Urothelium cell line (cell line): ENCODE results near the gene MAP3K12.
"Not testable (repeated sequence)": the region's sequence is repeated elsewhere in the genome, so short reads cannot be mapped to it uniquely, and the experiment has no call there.

Source experiments
- DNase-seq: peaks from one replicate; pipeline ENCODE4 v3.0.0; 2011; ENCODE audit warnings: low spot score, mixed read lengths
- FAIRE-seq: peaks from 2 replicates; lab custom pipeline; 2011; peaks lifted over from hg19 to GRCh38; lab: Jason Lieb, UNC

Gene MAP3K12

DNA sequence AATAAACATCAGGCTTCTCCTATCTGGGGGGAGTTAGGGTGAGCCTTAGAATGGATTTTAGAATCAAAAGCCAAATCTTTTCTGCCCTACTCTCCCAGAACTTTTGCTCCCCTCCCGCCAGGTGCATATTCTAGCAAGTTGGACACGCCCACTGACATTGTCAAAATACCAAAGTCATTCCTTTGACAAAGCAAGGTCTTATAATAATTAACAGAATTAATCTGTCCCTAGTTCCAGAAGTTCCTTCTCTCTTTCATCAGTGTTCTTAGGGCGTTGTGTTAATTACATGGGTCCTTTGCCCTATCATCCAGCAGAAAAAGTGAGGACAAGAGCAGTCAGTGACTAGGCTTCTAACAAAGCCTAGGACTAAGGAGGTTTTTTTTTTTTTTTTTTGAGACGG, 55.3 kb downstream of the MAP3K12 start:
- DNase-seq (no peak), FAIRE-seq (no peak)

DNA sequence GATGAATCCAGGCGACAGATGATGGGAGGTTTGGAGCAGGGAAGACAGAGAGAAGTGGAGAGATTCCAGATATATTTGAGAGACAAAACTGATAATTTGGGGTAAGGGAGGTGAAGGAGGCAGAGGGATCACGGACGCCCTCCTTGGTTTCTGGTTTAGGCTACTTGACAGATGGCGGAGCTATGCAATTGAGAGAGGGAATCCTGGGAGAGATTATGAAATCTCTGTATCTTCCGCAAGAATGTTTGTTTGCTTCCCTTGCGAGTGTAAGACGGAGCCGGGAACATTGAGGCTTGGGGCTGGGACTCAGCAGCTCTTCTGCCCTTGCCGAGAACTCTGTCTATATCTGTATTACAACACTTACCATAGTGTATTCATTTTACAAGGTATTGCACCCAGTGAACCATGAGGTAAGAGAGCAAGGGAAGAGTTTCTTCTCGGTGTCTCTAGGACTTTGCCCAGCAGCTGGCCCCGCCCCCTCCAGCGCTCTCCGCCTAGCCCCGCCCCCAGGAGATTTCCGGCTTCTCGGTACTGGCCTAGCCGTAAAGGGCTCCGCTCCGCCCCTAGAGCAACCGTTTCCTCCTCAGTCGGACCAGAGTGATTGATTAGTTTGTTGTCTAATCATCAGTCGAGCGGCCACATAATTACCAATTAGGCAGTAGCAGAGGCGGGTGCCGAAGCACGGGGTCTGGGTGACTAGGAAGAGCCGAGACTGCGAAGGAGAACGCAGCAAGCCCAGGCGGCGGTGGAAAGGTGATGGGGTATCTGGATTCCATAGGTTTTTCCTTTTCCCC, 58.0 kb downstream of the MAP3K12 start, which contains the start of gene PRR13:
TSS of gene PRR13 (plus strand) at position 695 of the 794 bp plus-strand sequence. CDS start 981 bp downstream, outside the sequence.
- FAIRE-seq (no peak), DNase-seq (peak; percentile 97)

DNA sequence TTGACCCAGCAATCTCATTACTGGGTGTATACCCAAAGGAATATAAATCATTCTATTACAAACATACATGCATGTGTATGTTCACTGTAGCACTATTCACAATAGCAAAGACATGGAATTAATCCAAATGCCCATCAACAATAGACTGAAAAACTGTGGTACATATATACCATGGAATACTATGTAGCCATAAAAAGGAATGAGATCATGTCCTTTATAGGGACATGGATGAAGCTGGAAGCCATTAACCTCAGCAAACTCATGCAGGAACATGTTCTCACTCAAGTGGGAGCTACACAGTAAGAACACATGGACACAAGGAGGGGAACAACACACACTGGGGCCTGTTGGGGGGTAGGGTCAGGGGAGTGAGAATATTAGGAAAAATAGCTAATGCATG, 59.7 kb downstream of the MAP3K12 start:
- not testable (repeated sequence) for DNase-seq, FAIRE-seq

DNA sequence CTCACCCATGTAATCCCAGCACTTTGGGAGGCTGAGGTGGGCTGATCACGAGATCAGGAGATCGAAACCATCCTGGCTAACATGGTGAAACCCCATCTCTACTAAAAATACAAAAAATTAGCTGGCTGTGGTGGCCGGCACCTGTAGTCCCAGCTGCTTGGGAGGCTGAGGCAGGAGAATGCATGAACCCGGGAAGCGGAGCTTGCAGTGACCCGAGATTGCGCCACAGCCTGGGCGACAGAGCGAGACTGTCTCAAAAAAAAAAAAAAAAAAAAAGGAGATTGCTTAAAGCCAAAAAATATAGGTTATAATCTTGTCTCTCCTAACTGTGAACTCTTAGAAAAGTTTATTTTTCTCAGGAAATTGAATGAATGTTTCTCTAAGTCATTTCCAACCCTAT, 63.9 kb downstream of the MAP3K12 start:
- FAIRE-seq, DNase-seq: not testable (repeated sequence)

DNA sequence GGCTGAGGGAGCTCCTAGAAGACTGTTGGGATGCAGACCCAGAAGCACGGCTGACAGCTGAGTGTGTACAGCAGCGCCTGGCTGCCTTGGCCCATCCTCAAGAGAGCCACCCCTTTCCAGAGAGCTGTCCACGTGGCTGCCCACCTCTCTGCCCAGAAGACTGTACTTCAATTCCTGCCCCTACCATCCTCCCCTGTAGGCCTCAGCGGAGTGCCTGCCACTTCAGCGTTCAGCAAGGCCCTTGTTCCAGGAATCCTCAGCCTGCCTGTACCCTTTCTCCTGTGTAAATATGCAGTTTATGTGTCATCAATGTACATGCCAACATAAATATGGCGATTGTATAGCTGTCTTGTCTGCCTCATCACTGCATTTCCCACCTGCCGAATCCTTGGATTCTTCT, 68.1 kb downstream of the MAP3K12 start:
- DNase-seq (no peak), FAIRE-seq (no peak)

DNA sequence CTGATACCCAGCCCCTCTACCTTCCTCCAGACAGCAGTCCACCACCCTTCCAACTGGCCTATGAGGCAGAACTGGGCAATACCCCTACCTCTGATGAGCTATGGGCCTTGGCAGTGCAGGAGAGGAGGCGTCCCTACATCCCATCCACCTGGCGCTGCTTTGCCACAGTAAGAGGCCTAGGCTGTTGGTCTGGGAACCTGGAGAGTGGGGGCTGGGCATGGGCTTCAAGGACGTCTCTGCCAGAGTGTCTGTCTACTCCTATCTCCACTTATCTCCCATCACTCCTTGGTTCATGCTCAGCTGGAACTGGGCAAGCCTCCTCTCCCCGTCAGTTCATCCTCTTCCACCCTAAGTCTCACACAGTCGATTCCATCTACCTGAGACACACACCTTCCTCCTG, 69.1 kb downstream of the MAP3K12 start:
- no peak for DNase-seq
- no peak for FAIRE-seq
